Activated T-helper 17 cell treated with anti-CD3 and anti-CD28 coated beads, Interleukin-2, amount 50 U/mL, for 72 hours (primary cell): Measurements from ENCODE around the gene STK32A. TPM values are rescaled to one million over a fixed set of nuclear protein-coding genes. Genes with fewer than 3 reads are reported as not detected.

Experiments used
- ATAC-seq: fragments of 150-1000 bp; cut with Tn5 transposase; replicated peaks from 2 replicates; pipeline ENCODE4 v1.10.0; 2021; ENCODE audit warnings: mild to moderate bottlenecking, moderate library complexity
- H3K27ac Mint-ChIP-seq: one replicate; pipeline ENCODE4 v1.8.0; 2022; ENCODE audit warnings: mixed read lengths
- H3K27me3 Mint-ChIP-seq: one replicate; pipeline ENCODE4 v1.8.0; 2022; ENCODE audit warnings: mixed read lengths
- H3K36me3 Mint-ChIP-seq: one replicate; pipeline ENCODE4 v1.8.0; 2022; ENCODE audit warnings: low read depth, mild to moderate bottlenecking, mixed read lengths
- H3K4me1 Mint-ChIP-seq: one replicate; pipeline ENCODE4 v1.8.0; 2022; ENCODE audit warnings: mixed read lengths
- H3K4me3 Mint-ChIP-seq: one replicate; pipeline ENCODE4 v1.8.0; 2022; ENCODE audit warnings: mild to moderate bottlenecking, mixed read lengths
- H3K9me3 Mint-ChIP-seq: one replicate; pipeline ENCODE4 v1.8.0; 2022; ENCODE audit warnings: mixed read lengths
- total RNA-seq, 2 donors: library from RNA; stranded (reverse); gene quantifications; one replicate each; pipeline ENCODE4 v1.2.3, GENCODE V29; 2022

Gene STK32A
- total RNA-seq, 2 donors from 2014 or later: not detected

DNA sequence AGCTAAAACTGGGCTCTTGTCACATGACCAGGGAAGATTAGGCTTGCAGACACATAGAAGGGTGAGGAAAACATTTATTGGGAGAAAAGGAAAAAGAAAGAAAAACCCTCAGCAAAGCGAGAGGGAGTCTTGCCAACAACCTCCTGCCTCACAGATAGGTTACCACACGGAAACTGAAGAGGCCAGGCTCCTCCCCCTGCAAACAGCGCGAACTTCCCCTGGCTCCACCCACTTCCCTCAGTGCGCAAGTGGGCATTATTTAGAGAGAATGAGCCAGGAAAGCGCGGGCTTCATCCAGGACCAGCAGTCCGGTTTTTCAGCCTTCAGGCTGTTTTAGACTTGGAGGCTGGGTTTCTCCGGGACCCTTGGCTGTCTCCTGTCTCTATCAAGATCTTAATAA lies 70.3 kb downstream of the STK32A start:
- no peak overlapping the region for H3K27ac Mint-ChIP-seq

DNA sequence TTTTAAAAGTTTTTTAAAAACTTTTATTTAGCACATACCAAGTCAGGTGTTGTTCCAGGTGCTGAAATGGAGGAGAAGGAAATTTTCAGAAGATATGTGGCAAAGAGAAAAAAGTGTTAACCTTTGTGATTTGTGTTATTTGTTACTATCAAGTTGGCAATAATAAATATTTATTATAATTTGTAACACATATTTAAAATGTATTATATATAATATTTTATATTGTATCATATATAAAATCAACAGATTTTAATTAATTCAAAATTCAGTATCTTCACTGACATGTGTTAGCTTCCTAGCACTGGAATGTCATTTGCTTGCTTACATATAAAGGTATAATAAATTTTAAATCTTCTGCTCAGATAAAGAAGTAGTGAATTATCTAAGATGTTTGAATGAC lies 71.5 kb downstream of the STK32A start:
- ATAC-seq: no peak
- Mint-ChIP-seq H3K27ac (no peak overlapping the region), H3K27me3 (no peaks in the 10 kb centered on the region), H3K4me3 (no peak overlapping the region), H3K36me3 (no peaks in the 10 kb centered on the region), H3K4me1 (no peaks in the 10 kb centered on the region), H3K9me3 (peaks cover 10% of the 10 kb centered on the region)

More for the DNA sequence above, 70.3 kb downstream of the STK32A start:
- ATAC-seq: no peak
- no peaks in the 10 kb centered on the region for H3K4me1 Mint-ChIP-seq
- H3K4me3 Mint-ChIP-seq: no peak overlapping the region
- H3K27me3 Mint-ChIP-seq: no peaks in the 10 kb centered on the region
- peaks cover 10% of the 10 kb centered on the region for H3K9me3 Mint-ChIP-seq
- H3K36me3 Mint-ChIP-seq: no peaks in the 10 kb centered on the region

DNA sequence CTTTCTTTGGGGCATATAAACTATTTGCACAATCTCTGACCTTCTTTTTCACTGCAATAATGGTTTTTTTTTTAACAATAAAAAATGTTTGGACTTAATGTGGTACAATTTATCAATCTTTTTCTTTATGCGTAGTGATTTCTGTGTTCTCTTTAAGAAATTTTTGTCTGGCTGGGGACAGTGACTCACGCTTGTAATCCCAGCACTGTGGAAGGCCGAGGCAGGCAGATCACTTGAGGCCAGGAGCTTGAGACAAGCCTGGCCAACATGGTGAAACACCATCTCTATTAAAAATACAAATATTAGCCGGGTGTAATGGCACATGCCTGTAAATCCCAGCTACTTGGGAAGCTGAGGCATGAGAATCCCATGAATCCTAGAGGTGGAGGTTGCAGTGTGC lies 72.3 kb downstream of the STK32A start:
- H3K9me3 Mint-ChIP-seq: peaks cover 10% of the 10 kb centered on the region
- no peak overlapping the region for H3K4me3 Mint-ChIP-seq
- no peaks in the 10 kb centered on the region for H3K4me1 Mint-ChIP-seq
- ATAC-seq: no peak
- no peak overlapping the region for H3K27ac Mint-ChIP-seq
- H3K27me3 Mint-ChIP-seq: no peaks in the 10 kb centered on the region
- H3K36me3 Mint-ChIP-seq: no peaks in the 10 kb centered on the region

DNA sequence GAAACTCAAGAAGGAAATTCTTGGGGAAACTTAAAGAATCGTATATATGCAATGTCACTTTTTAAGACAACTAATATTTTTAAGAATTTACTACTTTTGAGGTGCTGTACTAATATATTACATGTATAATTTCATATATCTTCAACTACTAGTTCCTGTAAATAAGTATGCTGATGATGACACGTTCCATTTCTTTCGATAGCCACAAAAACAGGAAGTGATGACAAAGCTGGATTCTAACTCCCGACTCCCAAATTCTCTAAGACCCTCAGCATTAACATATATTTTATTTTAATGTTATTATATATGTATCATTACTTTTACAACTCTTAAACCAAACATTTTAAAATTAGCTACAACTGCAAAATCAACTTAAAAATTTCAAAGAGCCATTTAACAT lies 74.8 kb downstream of the STK32A start:
- H3K27me3 Mint-ChIP-seq: no peaks in the 10 kb centered on the region
- H3K9me3 Mint-ChIP-seq: no peaks in the 10 kb centered on the region
- ATAC-seq: no peak
- no peak overlapping the region for H3K27ac Mint-ChIP-seq
- H3K4me3 Mint-ChIP-seq: no peak overlapping the region
- H3K4me1 Mint-ChIP-seq: no peaks in the 10 kb centered on the region
- H3K36me3 Mint-ChIP-seq: no peaks in the 10 kb centered on the region

DNA sequence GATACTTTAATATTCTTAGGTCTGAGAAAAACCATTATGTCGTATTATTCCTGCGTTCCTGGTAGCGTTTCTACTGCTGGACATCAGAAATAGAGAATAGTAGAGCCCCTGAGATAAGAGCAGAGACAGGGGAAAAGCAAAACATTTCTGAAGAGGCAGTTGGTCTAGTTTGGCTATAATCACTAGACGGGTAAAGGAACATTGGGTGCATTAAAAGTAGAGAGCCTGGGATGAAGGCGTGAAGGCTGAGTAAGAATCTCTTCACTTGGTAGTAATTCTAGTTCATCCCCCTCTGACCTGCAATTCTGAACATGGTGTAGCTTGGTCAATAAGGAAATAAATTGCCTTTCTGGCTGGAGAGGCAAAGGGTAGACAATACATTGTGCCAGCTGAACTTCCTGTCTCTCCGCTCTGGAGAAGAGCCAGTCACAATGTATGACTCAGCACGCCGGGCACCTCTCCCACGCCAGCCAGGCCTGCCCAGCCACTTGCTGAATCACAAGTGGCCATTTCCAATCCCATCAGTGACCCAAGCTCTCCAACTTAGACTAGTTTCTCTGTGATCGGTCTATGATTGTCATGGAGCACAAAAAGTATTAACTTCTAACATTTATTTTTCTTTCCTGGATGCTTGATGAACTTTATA lies 75.4 kb downstream of the STK32A start:
- no peaks in the 10 kb centered on the region for H3K9me3 Mint-ChIP-seq
- no peaks in the 10 kb centered on the region for H3K4me1 Mint-ChIP-seq
- no peaks in the 10 kb centered on the region for H3K27me3 Mint-ChIP-seq
- no peak for ATAC-seq
- H3K4me3 Mint-ChIP-seq: no peak overlapping the region
- no peak overlapping the region for H3K27ac Mint-ChIP-seq
- H3K36me3 Mint-ChIP-seq: no peaks in the 10 kb centered on the region

DNA sequence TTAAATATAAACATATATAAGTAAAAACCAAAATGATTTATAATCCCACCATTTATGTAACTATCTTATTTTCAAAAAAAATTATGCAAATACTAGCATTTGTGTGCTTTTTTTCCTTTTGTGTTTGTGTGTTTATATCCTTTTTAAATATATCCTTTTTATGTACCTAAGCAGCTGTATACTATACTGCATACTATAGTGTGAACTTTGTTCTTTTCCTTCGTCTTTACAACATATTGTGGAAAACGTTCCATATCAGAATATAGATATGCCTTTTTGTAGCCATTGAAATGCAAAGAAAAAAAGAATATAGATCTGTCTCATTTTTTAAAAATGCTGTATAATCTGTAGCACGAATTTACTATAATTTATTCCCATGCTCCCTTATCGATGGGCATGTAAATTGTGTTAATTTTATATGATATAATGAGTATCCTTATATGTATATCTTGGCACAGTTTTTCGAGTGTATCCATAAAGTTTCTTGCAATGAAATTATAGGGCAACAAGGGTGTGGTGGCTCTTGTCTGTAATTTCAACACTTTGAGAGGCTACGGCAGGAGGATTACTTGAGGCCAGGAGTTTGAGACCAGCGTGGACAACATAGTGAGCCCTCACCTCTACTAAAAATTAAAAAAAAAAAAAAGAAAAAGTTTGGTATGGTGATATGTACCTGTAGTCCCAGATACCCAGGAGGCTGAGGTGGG lies 83.3 kb downstream of the STK32A start:
- Mint-ChIP-seq H3K4me1 (no peaks in the 10 kb centered on the region), H3K27me3 (no peaks in the 10 kb centered on the region), H3K27ac (no peak overlapping the region), H3K36me3 (no peaks in the 10 kb centered on the region), H3K9me3 (no peaks in the 10 kb centered on the region), H3K4me3 (no peak overlapping the region)
- no peak for ATAC-seq

DNA sequence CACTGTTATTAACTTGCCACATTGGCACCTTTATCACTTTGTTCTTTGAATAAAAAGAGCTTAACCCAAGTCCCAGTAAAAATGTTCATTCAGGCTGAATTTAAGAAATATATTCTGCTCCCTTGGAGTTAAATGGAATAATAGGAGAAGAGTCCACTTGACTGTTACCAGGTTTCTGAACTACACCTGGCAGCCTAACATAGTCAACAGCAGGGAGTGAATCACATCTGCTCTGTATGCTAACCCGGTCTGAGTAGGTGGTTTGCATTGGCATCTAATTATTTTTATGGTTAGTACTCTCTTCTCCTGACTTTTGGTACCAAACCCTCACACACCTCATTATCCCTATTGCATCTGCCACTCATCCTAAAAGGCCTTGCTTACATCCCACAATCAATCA lies 86.7 kb downstream of the STK32A start:
- H3K4me1 Mint-ChIP-seq: no peaks in the 10 kb centered on the region
- H3K27me3 Mint-ChIP-seq: no peaks in the 10 kb centered on the region
- no peak overlapping the region for H3K4me3 Mint-ChIP-seq
- no peak for ATAC-seq
- H3K9me3 Mint-ChIP-seq: no peaks in the 10 kb centered on the region
- H3K36me3 Mint-ChIP-seq: no peaks in the 10 kb centered on the region
- H3K27ac Mint-ChIP-seq: no peak overlapping the region

- ATAC-seq: no peak
- no peak overlapping the region for H3K27ac Mint-ChIP-seq
- H3K4me3 Mint-ChIP-seq: no peak overlapping the region
- no peaks in the 10 kb centered on the region for H3K4me1 Mint-ChIP-seq
- H3K9me3 Mint-ChIP-seq: peaks cover 3% of the 10 kb centered on the region
- peaks cover 4% of the 10 kb centered on the region for H3K27me3 Mint-ChIP-seq
- H3K36me3 Mint-ChIP-seq: no peaks in the 10 kb centered on the region
Measured at GRCh38 chr5:147327421-147327820, 92.6 kb downstream of the STK32A start.

DNA sequence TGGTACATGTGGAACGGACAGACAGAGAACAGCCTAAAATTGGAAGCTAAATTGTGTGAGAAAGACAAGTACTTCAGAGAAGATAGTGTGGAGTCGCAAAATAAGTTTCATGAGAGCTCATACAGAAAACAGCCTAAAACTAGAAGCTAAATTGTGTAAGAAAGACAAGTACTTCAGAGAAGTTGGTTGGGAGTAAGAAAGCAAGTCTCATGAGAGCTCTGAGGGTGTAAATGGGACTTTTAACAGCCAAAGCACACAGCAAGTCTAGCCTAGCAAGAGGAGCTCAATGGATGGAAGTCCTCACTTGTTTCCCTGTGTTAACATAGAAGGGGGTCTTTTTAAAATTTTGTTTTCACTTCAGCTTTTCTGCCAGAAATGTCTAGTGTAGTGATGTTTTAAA lies 93.1 kb downstream of the STK32A start:
- H3K4me3 Mint-ChIP-seq: no peak overlapping the region
- no peak for ATAC-seq
- H3K9me3 Mint-ChIP-seq: peaks cover 3% of the 10 kb centered on the region
- no peaks in the 10 kb centered on the region for H3K4me1 Mint-ChIP-seq
- no peak overlapping the region for H3K27ac Mint-ChIP-seq
- no peaks in the 10 kb centered on the region for H3K36me3 Mint-ChIP-seq
- peaks cover 4% of the 10 kb centered on the region for H3K27me3 Mint-ChIP-seq

DNA sequence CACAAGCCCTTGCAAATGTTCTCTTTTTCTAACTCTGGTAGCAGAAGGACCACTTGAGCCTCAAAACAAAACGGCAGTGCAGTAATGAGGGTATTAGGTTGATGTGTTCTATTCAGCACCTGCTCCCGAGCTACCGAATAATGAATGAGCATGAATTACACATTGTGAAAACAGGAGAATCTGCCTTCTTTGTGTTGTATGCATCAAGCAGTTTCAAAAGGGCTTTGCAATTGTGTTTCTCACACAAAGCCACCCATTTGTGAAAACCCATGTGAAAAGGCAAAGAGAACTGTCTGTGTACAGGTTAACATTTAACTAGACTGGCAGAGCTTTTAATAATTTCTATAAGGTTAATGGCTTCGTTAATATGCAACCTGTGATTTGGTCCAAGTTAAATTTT lies 97.8 kb downstream of the STK32A start:
- peaks cover 4% of the 10 kb centered on the region for H3K27me3 Mint-ChIP-seq
- no peaks in the 10 kb centered on the region for H3K4me1 Mint-ChIP-seq

GRCh38 chr5:147336876-147337275 lies 102.0 kb downstream of the STK32A start:
- no peak overlapping the region for H3K27ac Mint-ChIP-seq
- H3K9me3 Mint-ChIP-seq: peaks cover 5% of the 10 kb centered on the region
- H3K4me1 Mint-ChIP-seq: no peaks in the 10 kb centered on the region
- no peaks in the 10 kb centered on the region for H3K36me3 Mint-ChIP-seq
- ATAC-seq: no peak
- H3K4me3 Mint-ChIP-seq: no peak overlapping the region
- no peaks in the 10 kb centered on the region for H3K27me3 Mint-ChIP-seq

More for the DNA sequence above, 97.8 kb downstream of the STK32A start:
- Mint-ChIP-seq H3K27ac (no peak overlapping the region), H3K9me3 (peaks cover 3% of the 10 kb centered on the region), H3K4me3 (no peak overlapping the region), H3K36me3 (no peaks in the 10 kb centered on the region)
- no peak for ATAC-seq

DNA sequence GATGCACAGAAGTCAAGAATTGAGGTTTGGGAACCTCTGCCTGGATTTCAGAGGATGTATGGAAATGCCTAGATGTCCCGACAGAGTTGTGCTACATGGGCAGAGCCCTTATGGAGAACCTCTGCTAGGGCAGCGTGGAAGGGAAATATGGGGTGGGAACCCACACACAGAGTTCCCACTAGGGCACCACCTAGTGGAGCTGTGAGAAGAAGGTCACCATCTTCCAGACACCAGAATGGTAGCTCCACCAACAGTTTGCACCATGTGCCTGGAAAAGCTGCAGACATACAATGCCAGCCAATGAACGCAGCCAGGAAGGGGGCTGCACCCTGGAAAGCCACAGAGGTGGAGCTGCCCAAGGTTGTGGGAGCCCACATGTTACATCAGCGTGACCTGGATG lies 104.5 kb downstream of the STK32A start:
- Mint-ChIP-seq H3K27me3 (no peaks in the 10 kb centered on the region), H3K4me1 (no peaks in the 10 kb centered on the region), H3K4me3 (no peak overlapping the region), H3K9me3 (peaks cover 5% of the 10 kb centered on the region), H3K36me3 (no peaks in the 10 kb centered on the region), H3K27ac (no peak overlapping the region)
- ATAC-seq: no peak

DNA sequence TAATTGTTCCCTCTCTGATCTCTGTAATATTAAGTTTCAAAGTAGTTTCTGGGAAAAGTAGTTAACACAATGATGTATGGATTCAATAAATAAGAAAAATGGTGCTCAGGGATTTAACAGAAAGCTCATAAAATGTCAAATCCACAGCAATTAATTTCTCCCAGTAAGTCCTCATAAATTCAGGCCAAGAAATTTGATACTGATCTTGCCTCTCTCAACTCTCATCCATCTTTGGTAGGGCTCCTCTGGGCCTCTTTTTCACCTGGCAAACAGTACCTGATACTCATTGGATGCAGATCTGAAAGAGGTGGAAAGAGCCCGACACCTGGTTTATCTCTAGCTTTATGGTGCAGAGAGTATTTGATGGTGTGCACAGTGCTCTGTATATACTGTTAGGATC lies 106.1 kb downstream of the STK32A start:
- Mint-ChIP-seq H3K27me3 (no peaks in the 10 kb centered on the region), H3K36me3 (no peaks in the 10 kb centered on the region), H3K9me3 (peaks cover 5% of the 10 kb centered on the region), H3K4me3 (no peak overlapping the region), H3K4me1 (no peaks in the 10 kb centered on the region), H3K27ac (no peak overlapping the region)
- ATAC-seq: no peak

- H3K36me3 Mint-ChIP-seq: no peaks in the 10 kb centered on the region
- H3K4me1 Mint-ChIP-seq: no peaks in the 10 kb centered on the region
- H3K9me3 Mint-ChIP-seq: peaks cover 5% of the 10 kb centered on the region
- no peak overlapping the region for H3K27ac Mint-ChIP-seq
- no peak overlapping the region for H3K4me3 Mint-ChIP-seq
- ATAC-seq: no peak
- no peaks in the 10 kb centered on the region for H3K27me3 Mint-ChIP-seq
Measured at GRCh38 chr5:147341345-147341744, 106.5 kb downstream of the STK32A start.

DNA sequence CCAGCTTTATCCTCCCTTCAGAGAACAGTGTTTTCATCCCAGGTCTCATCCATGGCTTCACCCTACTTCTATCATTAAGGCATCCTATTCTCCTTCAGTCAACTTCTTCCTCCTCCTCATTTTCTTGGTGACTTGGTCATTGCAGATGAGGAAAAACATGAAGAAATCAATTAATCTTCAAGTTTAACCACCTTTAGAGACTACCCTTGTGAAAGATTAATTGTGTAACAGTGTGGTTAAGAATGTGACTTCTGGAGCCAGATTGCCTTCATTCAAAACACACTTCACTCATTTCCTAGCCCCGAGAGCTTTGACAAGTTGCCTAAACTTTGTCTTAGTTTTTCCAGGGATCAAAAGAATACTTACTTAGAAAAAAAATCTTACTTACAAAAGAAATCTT lies 110.0 kb downstream of the STK32A start:
- no peaks in the 10 kb centered on the region for H3K9me3 Mint-ChIP-seq
- no peak overlapping the region for H3K4me3 Mint-ChIP-seq
- H3K36me3 Mint-ChIP-seq: no peaks in the 10 kb centered on the region
- ATAC-seq: no peak
- H3K4me1 Mint-ChIP-seq: no peaks in the 10 kb centered on the region
- H3K27me3 Mint-ChIP-seq: no peaks in the 10 kb centered on the region
- no peak overlapping the region for H3K27ac Mint-ChIP-seq
